ENCODE data around the gene C7orf33.

- no peak for TF ChIP-seq CTCF (IDR thresholded peaks at IDR 0.05; ENCODE audit: low read depth, low read length, missing input control)
- TF ChIP-seq RXRA (IDR thresholded peaks at IDR 0.05): no peak
- TF ChIP-seq REST (IDR thresholded peaks at IDR 0.05): no peak
- TF ChIP-seq RAD21 (IDR thresholded peaks at IDR 0.05): no peak
- no peak for TF ChIP-seq NR2F2 (IDR thresholded peaks at IDR 0.05)
- TF ChIP-seq ATF3 (IDR thresholded peaks at IDR 0.05): no peak
- no peak for TF ChIP-seq MAX (IDR thresholded peaks at IDR 0.05)
- no peak for TF ChIP-seq ZBTB33 (IDR thresholded peaks at IDR 0.05)
These were observed 18.5 kb upstream of the C7orf33 start for GRCh38 chr7:148572067-148572522.

Measured in liver (tissue), 3 donors.